KBM-7 (cell line): ENCODE data around the gene SLC7A6.
A peak's percentile ranks its signal among the peaks of the same experiment; 100 is the strongest.

Experiments
- DNase-seq: peaks from one replicate; pipeline ENCODE4 v3.0.0-alpha.2; 2015
- in situ Hi-C: fragments of 300-500 bp; cut with MboI; formaldehyde crosslinking; loops from 2 replicates; pipeline ENCODE4 v1.14.3; 2020; ENCODE audit warnings: low sequenced_read_pairs, low pct_unique_long_range_greater_than_20kb, mixed read lengths

Gene SLC7A6

GRCh38 chr16:68250951-68251350 lies 13.4 kb upstream of the SLC7A6 start:
- DNase-seq: no peak
- in situ Hi-C loops: no loop called here

GRCh38 chr16:68251832-68252231 lies 12.5 kb upstream of the SLC7A6 start:
- no peak for DNase-seq
- in situ Hi-C loops: no loop called here

GRCh38 chr16:68252383-68252782 lies 11.9 kb upstream of the SLC7A6 start:
- no peak for DNase-seq
- in situ Hi-C loops: no loop called here

GRCh38 chr16:68253721-68254120 lies 10.6 kb upstream of the SLC7A6 start:
- no peak for DNase-seq
- in situ Hi-C loops: no loop called here

GRCh38 chr16:68255712-68256111 lies 8.6 kb upstream of the SLC7A6 start:
- DNase-seq: no peak
- in situ Hi-C loops: no loop called here

- in situ Hi-C loops: no loop called here
- DNase-seq: peak; percentile 85
Measured at GRCh38 chr16:68257251-68257905, 6.9 kb upstream of the SLC7A6 start.

GRCh38 chr16:68257906-68258800 lies 6.2 kb upstream of the SLC7A6 start:
- no peak for DNase-seq
- in situ Hi-C loops: no loop called here

- in situ Hi-C loops: no loop called here
Measured at GRCh38 chr16:68259007-68259825, 5.1 kb upstream of the SLC7A6 start.

GRCh38 chr16:68263559-68264127 lies 683 bp upstream of the SLC7A6 start:
- in situ Hi-C loops: loop anchor here (10.0 kb wide), 1 partner anchor 61 kb away; no protein-coding TSS in a partner anchor
- DNase-seq: no peak

More at GRCh38 chr16:68259007-68259825, 5.1 kb upstream of the SLC7A6 start:
- no peak for DNase-seq

GRCh38 chr16:68265078-68265920 lies 973 bp downstream of the SLC7A6 start:
- in situ Hi-C loops: loop anchor here (10.0 kb wide), 1 partner anchor 60 kb away; no protein-coding TSS in a partner anchor
- peak; percentile 79 for DNase-seq

GRCh38 chr16:68267612-68268405 lies 3.5 kb downstream of the SLC7A6 start:
- DNase-seq: no peak
- in situ Hi-C loops: loop anchor here (10.0 kb wide), 1 partner anchor 57 kb away; no protein-coding TSS in a partner anchor

GRCh38 chr16:68269793-68270192 lies 5.5 kb downstream of the SLC7A6 start:
- in situ Hi-C loops: loop anchor here (10.0 kb wide), 1 partner anchor 55 kb away; no protein-coding TSS in a partner anchor
- no peak for DNase-seq

- DNase-seq: no peak
Measured at GRCh38 chr16:68270353-68270752, 6.0 kb downstream of the SLC7A6 start.

GRCh38 chr16:68272507-68273209 lies 8.3 kb downstream of the SLC7A6 start:
- in situ Hi-C loops: no loop called here
- no peak for DNase-seq

More at GRCh38 chr16:68270353-68270752, 6.0 kb downstream of the SLC7A6 start:
- in situ Hi-C loops: no loop called here

- no peak for DNase-seq
- in situ Hi-C loops: no loop called here
Measured at GRCh38 chr16:68273459-68273858, 9.1 kb downstream of the SLC7A6 start.

- DNase-seq: no peak
- in situ Hi-C loops: no loop called here
Measured at GRCh38 chr16:68273896-68274295, 9.6 kb downstream of the SLC7A6 start.

GRCh38 chr16:68274441-68274840 lies 10.1 kb downstream of the SLC7A6 start:
- DNase-seq: no peak
- in situ Hi-C loops: no loop called here
